MCF 10A (cell line): ENCODE results near the gene UCK2. TPM values are rescaled to one million over a fixed set of nuclear protein-coding genes. Genes with fewer than 3 reads are reported as not detected.

Experiments used
- BruUV-seq: library from RNA; stranded (reverse); fragments of 400-500 nt; replicated peaks from 2 replicates; lab custom pipeline; 2021; lab: Mats Ljungman, UMichigan
- CTCF ChIA-PET: fragments of 300-600 bp; sonication (Branson Sonifier 250); formaldehyde crosslinking; extraction: SDS; loops from one replicate; lab custom pipeline; 2021; ENCODE audit warnings: antibody characterized with exemption, inconsistent platforms; lab: Yijun Ruan, JAX
- POLR2A ChIA-PET: fragments of 300-600, 350-650 bp; sonication (Branson Sonifier 250); formaldehyde crosslinking; extraction: SDS; loops from one replicate; lab custom pipeline; 2020; ENCODE audit warnings: antibody characterized with exemption, inconsistent platforms; lab: Yijun Ruan, JAX
- DNase-seq: peaks from one replicate; pipeline ENCODE4 v3.0.0-alpha.2; 2018; ENCODE audit not compliant: unreplicated experiment
- H3K27ac Mint-ChIP-seq: one replicate; pipeline ENCODE4 v1.8.0; 2022; ENCODE audit warnings: mild to moderate bottlenecking, low read depth, mixed read lengths; ENCODE audit not compliant: unreplicated experiment
- H3K27me3 Mint-ChIP-seq: one replicate; pipeline ENCODE4 v1.8.0; 2022; ENCODE audit warnings: mixed read lengths; ENCODE audit not compliant: insufficient read depth, unreplicated experiment
- H3K36me3 Mint-ChIP-seq: one replicate; pipeline ENCODE4 v1.8.0; 2022; ENCODE audit warnings: mild to moderate bottlenecking, moderate library complexity, mixed read lengths; ENCODE audit not compliant: insufficient read depth, unreplicated experiment
- H3K4me1 Mint-ChIP-seq: one replicate; pipeline ENCODE4 v1.8.0; 2022; ENCODE audit warnings: mixed read lengths; ENCODE audit not compliant: insufficient read depth, unreplicated experiment
- H3K4me3 Mint-ChIP-seq: one replicate; pipeline ENCODE4 v1.8.0; 2022; ENCODE audit warnings: mild to moderate bottlenecking, moderate library complexity, mixed read lengths; ENCODE audit not compliant: unreplicated experiment
- H3K9me3 Mint-ChIP-seq: one replicate; pipeline ENCODE4 v1.8.0; 2022; ENCODE audit warnings: mixed read lengths; ENCODE audit not compliant: unreplicated experiment
- intact Hi-C: fragments of 100-400 bp; cut with micrococcal nuclease; formaldehyde crosslinking; loops from 2 replicates; pipeline ENCODE4 v1.14.1; 2022
- total RNA-seq: library from RNA; stranded (reverse); gene quantifications from 2 replicates; pipeline ENCODE4 v1.2.3, GENCODE V29; 2022
- TF ChIP-seq, protein P1 (sequence below): fragments of 200-600 bp; IDR thresholded peaks from one replicate; pipeline ENCODE4 v1.8.0; 2022; ENCODE audit warnings: antibody characterized with exemption, mild to moderate bottlenecking; ENCODE audit not compliant: unreplicated experiment

The UCK2 gene
- total RNA-seq, 1 experiment from 2014 or later, result 144 TPM

- ChIA-PET CTCF (interaction anchor here (0.9 to 1.8 kb wide), 2 partner anchors 16 to 27 kb away, joined by 3 to 16 read pairs; no protein-coding TSS in a partner anchor), POLR2A (interaction anchor here (0.7 to 1.3 kb wide), 3 partner anchors 11 to 192 kb away, joined by 4 read pairs; no protein-coding TSS in a partner anchor)
- peaks cover 67% of the 10 kb centered on the region for H3K4me1 Mint-ChIP-seq
- intact Hi-C loops, result no loop called here
- no TSS peak for BruUV-seq
- TF ChIP-seq, protein P1, sequence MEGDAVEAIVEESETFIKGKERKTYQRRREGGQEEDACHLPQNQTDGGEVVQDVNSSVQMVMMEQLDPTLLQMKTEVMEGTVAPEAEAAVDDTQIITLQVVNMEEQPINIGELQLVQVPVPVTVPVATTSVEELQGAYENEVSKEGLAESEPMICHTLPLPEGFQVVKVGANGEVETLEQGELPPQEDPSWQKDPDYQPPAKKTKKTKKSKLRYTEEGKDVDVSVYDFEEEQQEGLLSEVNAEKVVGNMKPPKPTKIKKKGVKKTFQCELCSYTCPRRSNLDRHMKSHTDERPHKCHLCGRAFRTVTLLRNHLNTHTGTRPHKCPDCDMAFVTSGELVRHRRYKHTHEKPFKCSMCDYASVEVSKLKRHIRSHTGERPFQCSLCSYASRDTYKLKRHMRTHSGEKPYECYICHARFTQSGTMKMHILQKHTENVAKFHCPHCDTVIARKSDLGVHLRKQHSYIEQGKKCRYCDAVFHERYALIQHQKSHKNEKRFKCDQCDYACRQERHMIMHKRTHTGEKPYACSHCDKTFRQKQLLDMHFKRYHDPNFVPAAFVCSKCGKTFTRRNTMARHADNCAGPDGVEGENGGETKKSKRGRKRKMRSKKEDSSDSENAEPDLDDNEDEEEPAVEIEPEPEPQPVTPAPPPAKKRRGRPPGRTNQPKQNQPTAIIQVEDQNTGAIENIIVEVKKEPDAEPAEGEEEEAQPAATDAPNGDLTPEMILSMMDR, result no peak
- H3K9me3 Mint-ChIP-seq, result no peaks in the 10 kb centered on the region
- DNase-seq, result no peak
- H3K36me3 Mint-ChIP-seq, result peaks cover 28% of the 10 kb centered on the region
- H3K4me3 Mint-ChIP-seq, result no peak overlapping the region
- peak overlapping the region; percentile 64 for H3K27ac Mint-ChIP-seq
- no peaks in the 10 kb centered on the region for H3K27me3 Mint-ChIP-seq
Observed at GRCh38 chr1:165887877-165888551, 60.6 kb downstream of the UCK2 start.

- Mint-ChIP-seq H3K4me3 (no peak overlapping the region), H3K36me3 (peaks cover 24% of the 10 kb centered on the region), H3K27ac (peak overlapping the region; percentile 64), H3K4me1 (peaks cover 62% of the 10 kb centered on the region), H3K9me3 (no peaks in the 10 kb centered on the region), H3K27me3 (no peaks in the 10 kb centered on the region)
- POLR2A ChIA-PET, result interaction anchor here (1.0 to 1.3 kb wide), 2 partner anchors 11 to 16 kb away, joined by 4 read pairs; no protein-coding TSS in a partner anchor
- TF ChIP-seq, protein P1, result no peak
- BruUV-seq, result no TSS peak
- intact Hi-C loops, result no loop called here
- DNase-seq, result no peak
- CTCF ChIA-PET, result interaction anchor here (0.6 to 1.8 kb wide), 4 partner anchors 15 to 40 kb away, joined by 3 to 16 read pairs (median 4); no protein-coding TSS in a partner anchor
Observed at GRCh38 chr1:165888552-165888920, 61.1 kb downstream of the UCK2 start.

- intact Hi-C loops, result no loop called here
Observed at GRCh38 chr1:165890684-165891083, 63.3 kb downstream of the UCK2 start.

More at GRCh38 chr1:165890684-165891083, 63.3 kb downstream of the UCK2 start:
- TF ChIP-seq, protein P1, result no peak
- DNase-seq, result no peak
- peak overlapping the region; percentile 73 for H3K27ac Mint-ChIP-seq
- BruUV-seq, result no TSS peak
- H3K9me3 Mint-ChIP-seq, result no peaks in the 10 kb centered on the region
- H3K4me3 Mint-ChIP-seq, result no peak overlapping the region
- POLR2A ChIA-PET, result interaction anchor here (0.6 kb wide), 2 partner anchors 41 to 125 kb away, joined by 3 read pairs; no protein-coding TSS in a partner anchor
- H3K4me1 Mint-ChIP-seq, result peaks cover 50% of the 10 kb centered on the region
- no peaks in the 10 kb centered on the region for H3K27me3 Mint-ChIP-seq
- CTCF ChIA-PET, result interaction anchor here (0.6 to 1.1 kb wide), 3 partner anchors 10 to 135 kb away, joined by 3 to 8 read pairs (median 3); no protein-coding TSS in a partner anchor
- peaks cover 35% of the 10 kb centered on the region for H3K36me3 Mint-ChIP-seq
